Measurements from ENCODE around the gene TBC1D22A. TPM values are rescaled to one million over a fixed set of nuclear protein-coding genes. Genes with fewer than 3 reads are reported as not detected.

TBC1D22A gene
- total RNA-seq, 1 experiment from 2014 or later, result 20.9 TPM

GRCh38 chr22:46773076-46773475, 10.6 kb downstream of the TBC1D22A start:
- Histone ChIP-seq H3K36me3 (ENCODE audit: control insufficient read depth in 1 of 2, insufficient read depth in 2 of 2, low read length in 2 of 2) (no peaks in the 10 kb centered on the region), H3K4me2 (ENCODE audit: low read length) (peak overlapping the region; percentile 75), H3K4me3 (replicated peaks in 1 of 2; ENCODE audit: low read depth in 1 of 2, low read length in 2 of 2) (peak overlapping the region in 1 of 2 experiments; percentile 51; a peak in 1 of 4 replicates), H3K9ac (ENCODE audit: low read length) (peak overlapping the region; percentile 59), H2AFZ (ENCODE audit: low read depth, low read length, poor library complexity, severe bottlenecking) (no peak overlapping the region), H3K27ac (ENCODE audit: low read depth, low read length) (peak overlapping the region; percentile 99), H3K4me1 (ENCODE audit: control insufficient read depth in 1 of 2, insufficient read depth in 2 of 2, low read length in 2 of 2) (peaks cover 39 to 48% of the 10 kb centered on the region in 2 experiments), H3K27me3 (ENCODE audit: insufficient read depth, low read length) (no peaks in the 10 kb centered on the region), H4K20me1 (ENCODE audit: insufficient read depth) (no peaks in the 10 kb centered on the region; the same call in 1 of the 2 replicates), H3K9me3 (ENCODE audit: control insufficient read depth in 1 of 2, insufficient read depth in 1 of 2, low read depth in 1 of 2, low read length in 2 of 2) (no peaks in the 10 kb centered on the region), H3K9me2 (ENCODE audit: insufficient read depth) (no peaks in the 10 kb centered on the region), H3K79me2 (ENCODE audit: insufficient read depth, low read length) (peaks cover 60% of the 10 kb centered on the region)
- intact Hi-C loops (cut with micrococcal nuclease), result no loop called here
- ATAC-seq, result no peak
- ChIA-PET RAD21 (ENCODE audit: low non-redundant PET in 1 of 2, low total read pairs in 2 of 2, uncharacterized antibody in 2 of 2, unreplicated experiment in 2 of 2) (interaction anchor here (1.5 to 1.6 kb wide), 2 partner anchors 11 to 30 kb away, joined by 3 to 7 read pairs; partner anchors contain the start of gene TBC1D22A (in 1 of the 2)), POLR2A (interaction anchor here (0.9 to 3.3 kb wide), 3 partner anchors 10 to 211 kb away, joined by 3 to 33 read pairs (median 3); partner anchors contain the start of gene TBC1D22A), CTCF (interaction anchor here (1.4 to 1.6 kb wide), 2 partner anchors 15 to 26 kb away, joined by 3 to 5 read pairs; no protein-coding TSS in a partner anchor)
- DNase-seq (ENCODE audit: low read depth, low spot score), result no peak
- TF ChIP-seq JUND (IDR thresholded peaks at IDR 0.05) (no peak), EGR1 (IDR thresholded peaks at IDR 0.05; ENCODE audit: low read depth) (no peak), ZBTB33 (IDR thresholded peaks at IDR 0.05; ENCODE audit: extremely low read depth, insufficient replicate concordance, low read length) (no peak), CTCF (IDR thresholded peaks at IDR 0.05 in 2 of 3, conservative IDR thresholded peaks at IDR 0.05 in 1 of 3; ENCODE audit: borderline replicate concordance in 1 of 3, insufficient read depth in 1 of 3, low read depth in 2 of 3, low read length in 2 of 3) (no peak), ZNF274 (IDR thresholded peaks at IDR 0.05; ENCODE audit: low read depth, low read length) (no peak), CEBPB (IDR thresholded peaks at IDR 0.05; ENCODE audit: low read depth) (no peak), SRF (IDR thresholded peaks at IDR 0.05; ENCODE audit: low read depth) (no peak), MAX (IDR thresholded peaks at IDR 0.05) (no peak), EZH2 (IDR thresholded peaks at IDR 0.05) (no peak)
- no TSS peak for BruUV-seq (replicated peaks)
